Measurements from ENCODE around the gene PCSK5.

Gene PCSK5

GRCh38 chr9:75892216-75892911 is 1.9 kb downstream of the PCSK5 start:
- Histone ChIP-seq H3K36me3 (replicated peaks; ENCODE audit: insufficient read depth, low read length) (no peaks in the 10 kb centered on the region), H3K9me2 (replicated peaks; ENCODE audit: insufficient read depth, low read length) (no peaks in the 10 kb centered on the region), H3K4me1 (ENCODE audit: low read length) (no peaks in the 10 kb centered on the region), H4K20me1 (ENCODE audit: insufficient read depth, low read length) (no peaks in the 10 kb centered on the region), H3K79me2 (ENCODE audit: low read length) (no peaks in the 10 kb centered on the region), H3K4me3 (ENCODE audit: low read length) (peak overlapping the region; percentile 59), H2AFZ (ENCODE audit: low read length) (peak overlapping the region; percentile 59; the same call in 1 of the 2 replicates), H3K27me3 (replicated peaks; ENCODE audit: insufficient read depth, low read length) (no peaks in the 10 kb centered on the region), H3K27ac (ENCODE audit: low read length) (no peak overlapping the region), H3K9ac (ENCODE audit: low read length) (no peak overlapping the region), H3K4me2 (ENCODE audit: low read depth, low read length) (peak overlapping the region; percentile 80), H3K9me3 (replicated peaks; ENCODE audit: insufficient read depth, low read length) (no peaks in the 10 kb centered on the region), H3F3A (ENCODE audit: insufficient read depth, low read length) (peaks cover 3% of the 10 kb centered on the region; the same call in 1 of the 2 replicates)
- TF ChIP-seq CTCF (IDR thresholded peaks at IDR 0.05; ENCODE audit: low read length) (no peak), EZH2 (optimal IDR thresholded peaks at IDR 0.05; ENCODE audit: low read depth, low read length) (no peak), EZH2phosphoT487 (IDR thresholded peaks at IDR 0.05; ENCODE audit: low read length) (no peak)
- DNase-seq: no peak

- no peak overlapping the region for H2AFZ ChIP-seq (ENCODE audit: low read length)
- H3K4me3 ChIP-seq (ENCODE audit: low read length): no peak overlapping the region
- H3K9me3 ChIP-seq (replicated peaks; ENCODE audit: insufficient read depth, low read length): no peaks in the 10 kb centered on the region
- TF ChIP-seq EZH2phosphoT487 (IDR thresholded peaks at IDR 0.05; ENCODE audit: low read length) (no peak), EZH2 (optimal IDR thresholded peaks at IDR 0.05; ENCODE audit: low read depth, low read length) (no peak), CTCF (IDR thresholded peaks at IDR 0.05; ENCODE audit: low read length) (no peak)
- H3K79me2 ChIP-seq (ENCODE audit: low read length): no peaks in the 10 kb centered on the region
- no peaks in the 10 kb centered on the region for H3K27me3 ChIP-seq (replicated peaks; ENCODE audit: insufficient read depth, low read length)
- no peaks in the 10 kb centered on the region for H3K4me1 ChIP-seq (ENCODE audit: low read length)
- DNase-seq: no peak
- H3K9me2 ChIP-seq (replicated peaks; ENCODE audit: insufficient read depth, low read length): no peaks in the 10 kb centered on the region
- H3K9ac ChIP-seq (ENCODE audit: low read length): no peak overlapping the region
- H3F3A ChIP-seq (ENCODE audit: insufficient read depth, low read length): peaks cover 3% of the 10 kb centered on the region; the same call in 1 of the 2 replicates
- H3K4me2 ChIP-seq (ENCODE audit: low read depth, low read length): no peak overlapping the region
- no peak overlapping the region for H3K27ac ChIP-seq (ENCODE audit: low read length)
- no peaks in the 10 kb centered on the region for H4K20me1 ChIP-seq (ENCODE audit: insufficient read depth, low read length)
- H3K36me3 ChIP-seq (replicated peaks; ENCODE audit: insufficient read depth, low read length): no peaks in the 10 kb centered on the region
These were observed 2.6 kb downstream of the PCSK5 start for GRCh38 chr9:75893106-75893505.

- no peak for TF ChIP-seq EZH2phosphoT487 (IDR thresholded peaks at IDR 0.05; ENCODE audit: low read length)
- TF ChIP-seq CTCF (IDR thresholded peaks at IDR 0.05; ENCODE audit: low read length): no peak
- TF ChIP-seq EZH2 (optimal IDR thresholded peaks at IDR 0.05; ENCODE audit: low read depth, low read length): no peak
- H3K79me2 ChIP-seq (ENCODE audit: low read length): no peaks in the 10 kb centered on the region
These were observed 4.1 kb downstream of the PCSK5 start for GRCh38 chr9:75894566-75894965.

More at GRCh38 chr9:75894566-75894965, 4.1 kb downstream of the PCSK5 start:
- Histone ChIP-seq H3K9ac (ENCODE audit: low read length) (no peak overlapping the region), H3K4me1 (ENCODE audit: low read length) (no peaks in the 10 kb centered on the region), H3K4me2 (ENCODE audit: low read depth, low read length) (no peak overlapping the region), H3F3A (ENCODE audit: insufficient read depth, low read length) (no peaks in the 10 kb centered on the region; the same call in 1 of the 2 replicates), H3K9me2 (replicated peaks; ENCODE audit: insufficient read depth, low read length) (no peaks in the 10 kb centered on the region), H4K20me1 (ENCODE audit: insufficient read depth, low read length) (no peaks in the 10 kb centered on the region), H3K4me3 (ENCODE audit: low read length) (no peak overlapping the region), H3K27me3 (replicated peaks; ENCODE audit: insufficient read depth, low read length) (no peaks in the 10 kb centered on the region), H3K9me3 (replicated peaks; ENCODE audit: insufficient read depth, low read length) (no peaks in the 10 kb centered on the region), H3K27ac (ENCODE audit: low read length) (no peak overlapping the region), H3K36me3 (replicated peaks; ENCODE audit: insufficient read depth, low read length) (no peaks in the 10 kb centered on the region), H2AFZ (ENCODE audit: low read length) (no peak overlapping the region)
- DNase-seq: no peak
